Epithelial cell of esophagus (primary cell): ENCODE measurements around the gene MAN2A1.

Source experiments
- DNase-seq: peaks from one replicate; pipeline ENCODE4 v3.0.0; 2010; ENCODE audit warnings: low read depth
- H3K4me3 ChIP-seq: 2 replicates; pipeline ENCODE4 v1.5.1; 2011; ENCODE audit warnings: mild to moderate bottlenecking, low read length, control low read depth
- CTCF ChIP-seq: IDR thresholded peaks from 2 replicates; pipeline ENCODE4 v1.5.1; 2011; ENCODE audit warnings: low read depth, mild to moderate bottlenecking, low read length, control low read depth, inconsistent platforms; ENCODE audit not compliant: insufficient read depth; ENCODE audit errors: missing control alignments

MAN2A1 gene

DNA sequence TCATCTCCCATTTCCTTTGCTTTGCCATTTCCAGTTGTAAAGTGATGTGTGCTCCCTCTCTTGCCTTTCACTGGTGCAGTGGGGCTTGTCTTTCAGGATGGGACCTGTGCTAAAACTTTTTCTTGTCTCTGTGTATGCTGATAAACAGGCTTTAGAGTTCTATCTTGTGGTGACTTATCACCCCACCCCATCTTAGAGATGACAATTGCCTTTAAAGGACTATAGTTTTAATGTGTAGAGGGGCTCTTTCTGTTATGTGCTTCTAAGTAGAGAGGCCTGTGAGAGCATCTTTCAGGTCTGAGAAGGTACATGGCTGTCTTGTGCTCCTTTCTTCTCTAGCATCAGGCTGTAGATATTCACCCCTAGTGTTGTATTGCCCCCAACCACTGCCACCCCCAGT lies 21.9 kb downstream of the MAN2A1 start:
- DNase-seq: no peak
- H3K4me3 ChIP-seq: no peak overlapping the region
- TF ChIP-seq CTCF: no peak

DNA sequence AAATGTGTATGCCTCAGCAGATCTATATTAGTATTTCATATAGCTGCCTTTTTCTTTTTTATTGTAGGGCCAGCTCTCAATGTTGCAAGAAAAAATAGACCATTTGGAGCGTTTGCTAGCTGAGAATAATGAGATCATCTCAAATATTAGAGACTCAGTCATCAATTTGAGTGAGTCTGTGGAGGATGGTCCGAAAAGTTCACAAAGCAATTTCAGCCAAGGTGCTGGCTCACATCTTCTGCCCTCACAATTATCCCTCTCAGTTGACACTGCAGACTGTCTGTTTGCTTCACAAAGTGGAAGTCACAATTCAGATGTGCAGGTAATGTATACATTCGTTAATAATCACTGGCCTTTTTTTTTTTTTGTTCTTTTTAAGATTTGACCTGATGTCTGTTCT lies 23.7 kb downstream of the MAN2A1 start:
- no peak for DNase-seq
- H3K4me3 ChIP-seq: no peak overlapping the region
- TF ChIP-seq CTCF: no peak

DNA sequence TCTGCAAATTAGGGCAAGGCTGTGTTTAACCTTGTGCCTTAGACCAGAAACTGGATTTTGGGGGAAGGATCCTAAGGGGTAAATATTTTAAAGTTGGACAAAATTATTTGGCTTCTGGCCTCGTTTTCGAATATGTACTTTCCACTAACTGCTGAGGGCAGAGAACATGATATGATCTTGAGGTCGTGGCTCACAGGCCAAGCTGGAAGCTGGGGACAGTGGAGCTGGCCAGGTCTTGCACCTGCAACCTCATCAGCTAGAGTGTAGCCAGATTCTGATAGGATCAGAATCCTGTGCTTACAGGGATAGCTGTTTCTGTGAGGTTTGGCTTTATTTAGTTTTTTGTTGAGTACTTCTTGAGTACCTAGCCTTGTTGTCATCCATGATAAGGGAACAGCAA lies 24.9 kb downstream of the MAN2A1 start:
- TF ChIP-seq CTCF: no peak
- H3K4me3 ChIP-seq: no peak overlapping the region
- no peak for DNase-seq

GRCh38 chr5:109718216-109718615 lies 28.5 kb downstream of the MAN2A1 start:
- TF ChIP-seq CTCF: no peak
- peak; percentile 80 for DNase-seq
- no peak overlapping the region for H3K4me3 ChIP-seq

GRCh38 chr5:109718632-109719031 lies 28.9 kb downstream of the MAN2A1 start:
- peak; percentile 43 for DNase-seq
- TF ChIP-seq CTCF: no peak

DNA sequence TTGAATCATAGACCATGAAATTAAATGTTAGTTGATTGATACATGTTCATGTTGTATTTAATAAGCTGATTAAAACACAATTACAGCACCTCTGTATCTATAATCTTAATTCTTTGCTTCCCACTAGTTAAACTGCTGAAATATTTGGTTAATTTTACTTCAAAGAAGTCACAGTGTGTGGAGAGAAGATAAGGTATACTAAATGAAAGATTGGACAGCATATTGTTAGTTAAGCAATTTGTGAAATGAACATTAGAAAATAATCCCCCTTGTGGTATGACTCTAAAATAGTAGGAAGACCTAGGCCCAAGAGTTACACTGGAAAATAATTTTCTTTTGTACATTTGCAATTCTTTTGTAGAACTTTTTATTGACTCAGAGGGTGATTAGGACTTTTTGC lies 30.3 kb downstream of the MAN2A1 start:
- H3K4me3 ChIP-seq: no peak overlapping the region
- no peak for DNase-seq
- no peak for TF ChIP-seq CTCF

More at GRCh38 chr5:109718632-109719031, 28.9 kb downstream of the MAN2A1 start:
- no peak overlapping the region for H3K4me3 ChIP-seq

GRCh38 chr5:109721741-109722140 lies 32.0 kb downstream of the MAN2A1 start:
- no peak for DNase-seq
- no peak for TF ChIP-seq CTCF

More at GRCh38 chr5:109721741-109722140, 32.0 kb downstream of the MAN2A1 start:
- no peak overlapping the region for H3K4me3 ChIP-seq
